Neural crest cell (in vitro differentiated cells): ENCODE data around the gene ARID3B. TPM values are rescaled to one million over a fixed set of nuclear protein-coding genes. Genes with fewer than 3 reads are reported as not detected.
"Not testable (repeated sequence)": the region's sequence is repeated elsewhere in the genome, so short reads cannot be mapped to it uniquely, and the experiment has no call there.

ENCODE experiments used
- DNase-seq: peaks from one replicate; pipeline ENCODE4 v3.0.0; 2021; ENCODE audit warnings: low read depth, mixed read lengths, low spot score
- H3K27ac Mint-ChIP-seq: one replicate; pipeline ENCODE4 v1.8.0; 2021; ENCODE audit warnings: mild to moderate bottlenecking, mixed read lengths; ENCODE audit not compliant: unreplicated experiment
- H3K27me3 Mint-ChIP-seq: 2 replicates; pipeline ENCODE4 v1.8.0; 2021; ENCODE audit warnings: low read depth, mild to moderate bottlenecking, mixed read lengths
- H3K36me3 Mint-ChIP-seq: 2 replicates; pipeline ENCODE4 v1.8.0; 2021; ENCODE audit warnings: low read depth, mild to moderate bottlenecking, mixed read lengths
- H3K4me1 Mint-ChIP-seq: 2 replicates; pipeline ENCODE4 v1.8.0; 2021; ENCODE audit warnings: mixed read lengths
- H3K4me3 Mint-ChIP-seq: one replicate; pipeline ENCODE4 v1.8.0; 2021; ENCODE audit warnings: mild to moderate bottlenecking, mixed read lengths
- H3K9me3 Mint-ChIP-seq: 2 replicates; pipeline ENCODE4 v1.8.0; 2021; ENCODE audit warnings: mixed read lengths
- total RNA-seq: library from RNA; stranded (reverse); gene quantifications from 2 replicates; pipeline ENCODE4 v1.2.1, GENCODE V29; 2021
- TF ChIP-seq, protein P1 (sequence below): fragments of 200-600 bp; sonication (generic); conservative IDR thresholded peaks from 2 replicates; pipeline ENCODE4 v1.5.0; 2021; ENCODE audit warnings: antibody characterized with exemption, mild to moderate bottlenecking

The ARID3B gene
- total RNA-seq, 1 donor from 2014 or later, result 66.5 TPM

DNA sequence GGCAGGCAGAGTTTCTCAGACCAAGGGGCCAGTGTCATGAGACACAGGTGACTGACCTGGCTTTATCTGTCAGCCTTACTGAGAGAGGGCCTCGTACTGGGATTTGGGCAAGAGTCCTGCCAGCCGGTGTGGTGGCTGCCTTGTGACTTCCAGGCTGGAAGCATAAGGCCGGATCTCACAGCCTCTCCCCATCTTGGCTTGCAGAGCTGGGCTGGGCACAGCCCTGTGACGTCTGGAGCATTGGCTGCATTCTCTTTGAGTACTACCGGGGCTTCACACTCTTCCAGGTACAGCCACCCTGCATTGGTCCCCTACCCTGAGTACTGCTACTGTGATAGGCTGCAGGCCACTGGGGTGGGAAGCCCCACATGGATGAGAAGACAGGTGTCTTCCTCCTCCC is 86.7 kb downstream of the ARID3B start:
- peaks cover 10% of the 10 kb centered on the region for H3K36me3 Mint-ChIP-seq

DNA sequence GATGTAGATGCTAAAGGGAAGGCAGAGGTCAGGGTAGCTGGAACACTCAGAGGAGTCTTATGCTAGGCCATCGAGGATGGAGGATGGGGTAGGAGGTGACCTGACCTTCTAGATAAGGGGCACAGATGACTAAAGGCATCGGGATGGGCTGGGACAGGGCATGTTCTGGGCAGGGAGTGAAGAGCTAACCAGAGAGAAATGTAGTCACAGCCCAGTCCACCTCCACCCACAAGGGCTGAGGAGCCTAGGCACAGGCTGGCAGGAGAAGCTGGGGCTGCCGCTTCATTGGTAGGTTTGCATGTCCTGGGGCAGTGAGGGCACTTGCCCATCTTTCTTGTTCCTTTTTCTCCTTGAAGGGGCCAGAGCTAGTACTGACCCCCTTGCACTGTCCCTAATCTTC is 87.2 kb downstream of the ARID3B start:
- Mint-ChIP-seq H3K36me3 (peaks cover 10% of the 10 kb centered on the region), H3K4me3 (peak overlapping the region; percentile 31), H3K4me1 (no peaks in the 10 kb centered on the region), H3K27ac (peak overlapping the region; percentile 57), H3K9me3 (no peaks in the 10 kb centered on the region), H3K27me3 (peaks cover 7% of the 10 kb centered on the region)
- TF ChIP-seq, protein P1, sequence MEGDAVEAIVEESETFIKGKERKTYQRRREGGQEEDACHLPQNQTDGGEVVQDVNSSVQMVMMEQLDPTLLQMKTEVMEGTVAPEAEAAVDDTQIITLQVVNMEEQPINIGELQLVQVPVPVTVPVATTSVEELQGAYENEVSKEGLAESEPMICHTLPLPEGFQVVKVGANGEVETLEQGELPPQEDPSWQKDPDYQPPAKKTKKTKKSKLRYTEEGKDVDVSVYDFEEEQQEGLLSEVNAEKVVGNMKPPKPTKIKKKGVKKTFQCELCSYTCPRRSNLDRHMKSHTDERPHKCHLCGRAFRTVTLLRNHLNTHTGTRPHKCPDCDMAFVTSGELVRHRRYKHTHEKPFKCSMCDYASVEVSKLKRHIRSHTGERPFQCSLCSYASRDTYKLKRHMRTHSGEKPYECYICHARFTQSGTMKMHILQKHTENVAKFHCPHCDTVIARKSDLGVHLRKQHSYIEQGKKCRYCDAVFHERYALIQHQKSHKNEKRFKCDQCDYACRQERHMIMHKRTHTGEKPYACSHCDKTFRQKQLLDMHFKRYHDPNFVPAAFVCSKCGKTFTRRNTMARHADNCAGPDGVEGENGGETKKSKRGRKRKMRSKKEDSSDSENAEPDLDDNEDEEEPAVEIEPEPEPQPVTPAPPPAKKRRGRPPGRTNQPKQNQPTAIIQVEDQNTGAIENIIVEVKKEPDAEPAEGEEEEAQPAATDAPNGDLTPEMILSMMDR, result no peak
- DNase-seq, result no peak

More for the DNA sequence above, 86.7 kb downstream of the ARID3B start:
- H3K4me1 Mint-ChIP-seq, result no peaks in the 10 kb centered on the region
- no peak for DNase-seq
- peaks cover 7% of the 10 kb centered on the region for H3K27me3 Mint-ChIP-seq
- no peak overlapping the region for H3K27ac Mint-ChIP-seq
- no peak overlapping the region for H3K4me3 Mint-ChIP-seq
- TF ChIP-seq, protein P1, result no peak
- no peaks in the 10 kb centered on the region for H3K9me3 Mint-ChIP-seq

- H3K27ac Mint-ChIP-seq, result no peak overlapping the region
- peaks cover 7% of the 10 kb centered on the region for H3K27me3 Mint-ChIP-seq
These were observed 87.9 kb downstream of the ARID3B start for GRCh38 chr15:74628949-74629348.

GRCh38 chr15:74629696-74630095 is 88.7 kb downstream of the ARID3B start:
- H3K9me3 Mint-ChIP-seq, H3K36me3 Mint-ChIP-seq, H3K4me3 Mint-ChIP-seq, H3K27me3 Mint-ChIP-seq, H3K4me1 Mint-ChIP-seq, H3K27ac Mint-ChIP-seq, DNase-seq: not testable (repeated sequence)

More at GRCh38 chr15:74628949-74629348, 87.9 kb downstream of the ARID3B start:
- DNase-seq, result no peak
- Mint-ChIP-seq H3K9me3 (no peaks in the 10 kb centered on the region), H3K36me3 (peaks cover 8% of the 10 kb centered on the region), H3K4me1 (no peaks in the 10 kb centered on the region), H3K4me3 (peak overlapping the region; percentile 31)
- TF ChIP-seq, protein P1, result no peak

DNA sequence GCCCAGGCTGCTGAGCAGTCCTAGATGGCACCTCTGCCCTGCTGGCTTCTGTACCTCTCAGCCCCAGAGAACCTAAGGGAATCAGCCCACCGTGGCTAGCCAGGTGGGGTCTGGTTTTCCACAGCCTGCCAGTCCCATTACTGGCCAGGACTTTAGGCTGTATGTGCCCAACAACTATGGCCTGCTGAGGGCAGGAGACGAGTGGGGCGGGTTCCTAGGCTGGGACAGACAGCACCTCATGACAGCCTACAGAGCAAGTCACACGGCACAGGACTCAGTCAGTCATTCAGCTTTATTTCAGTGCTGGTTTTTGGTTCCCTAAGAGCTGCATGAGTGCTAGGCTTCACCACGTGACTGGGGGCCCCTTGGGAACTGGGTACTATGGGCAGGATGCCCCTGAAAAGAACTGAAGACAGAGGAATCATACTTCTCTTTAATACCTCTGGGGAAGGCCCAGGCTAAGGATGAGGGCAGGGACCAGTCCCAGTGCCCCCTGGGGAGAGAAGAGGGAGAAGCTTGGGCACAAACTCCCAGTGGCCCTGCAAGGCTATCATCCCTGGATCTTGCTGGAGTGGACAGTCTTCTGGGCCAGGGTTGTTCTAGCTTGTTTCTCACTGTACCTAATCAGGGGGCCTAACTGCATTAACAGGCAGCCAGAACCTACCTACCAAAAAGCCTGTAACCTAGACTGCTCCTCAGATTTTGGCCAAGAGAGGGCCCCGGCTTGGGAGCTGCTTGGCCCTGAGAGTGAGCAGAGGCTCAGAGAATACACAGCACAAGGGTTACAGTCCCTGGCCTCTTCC is 89.5 kb downstream of the ARID3B start:
- Mint-ChIP-seq H3K9me3 (no peaks in the 10 kb centered on the region), H3K36me3 (peaks cover 8% of the 10 kb centered on the region)
- DNase-seq, result no peak

GRCh38 chr15:74631087-74631385 is 90.0 kb downstream of the ARID3B start:
- no peak overlapping the region for H3K4me3 Mint-ChIP-seq
- no peak for DNase-seq
- H3K4me1 Mint-ChIP-seq, result no peaks in the 10 kb centered on the region
- TF ChIP-seq, protein P1, result no peak
- H3K27ac Mint-ChIP-seq, result no peak overlapping the region
- H3K36me3 Mint-ChIP-seq, result peaks cover 4% of the 10 kb centered on the region
- peaks cover 4% of the 10 kb centered on the region for H3K27me3 Mint-ChIP-seq
- no peaks in the 10 kb centered on the region for H3K9me3 Mint-ChIP-seq

More for the DNA sequence above, 89.5 kb downstream of the ARID3B start:
- no peak overlapping the region for H3K27ac Mint-ChIP-seq
- H3K4me3 Mint-ChIP-seq, result no peak overlapping the region
- peaks cover 7% of the 10 kb centered on the region for H3K27me3 Mint-ChIP-seq
- TF ChIP-seq, protein P1, result no peak
- no peaks in the 10 kb centered on the region for H3K4me1 Mint-ChIP-seq
